ENCODE data around the gene DOK5.

Gene DOK5

GRCh38 chr20:54456423-54456822, 19.0 kb upstream of the DOK5 start:
- ATAC-seq (replicated peaks; ENCODE audit: extremely low read depth, poor library complexity, severe bottlenecking): no peak
- no peak for DNase-seq (ENCODE audit: low spot score in 2 of 2)
- Mint-ChIP-seq H3K9me3 (no peaks in the 10 kb centered on the region), H3K27me3 (no peaks in the 10 kb centered on the region), H3K4me1 (no peaks in the 10 kb centered on the region), H3K36me3 (ENCODE audit: insufficient read depth) (no peaks in the 10 kb centered on the region), H3K27ac (ENCODE audit: low read depth) (no peak overlapping the region), H3K4me3 (no peak overlapping the region)

- H3K27ac Mint-ChIP-seq (ENCODE audit: low read depth): no peak overlapping the region
- ATAC-seq (replicated peaks; ENCODE audit: extremely low read depth, poor library complexity, severe bottlenecking) (no peak), DNase-seq (ENCODE audit: low spot score in 2 of 2) (no peak)
- H3K36me3 Mint-ChIP-seq (ENCODE audit: insufficient read depth): no peaks in the 10 kb centered on the region
- H3K4me1 Mint-ChIP-seq: no peaks in the 10 kb centered on the region
- no peaks in the 10 kb centered on the region for H3K9me3 Mint-ChIP-seq
- H3K27me3 Mint-ChIP-seq: no peaks in the 10 kb centered on the region
- H3K4me3 Mint-ChIP-seq: no peak overlapping the region
These were observed 18.4 kb upstream of the DOK5 start for GRCh38 chr20:54456961-54457360.

- Mint-ChIP-seq H3K9me3 (no peaks in the 10 kb centered on the region), H3K27me3 (no peaks in the 10 kb centered on the region), H3K4me1 (no peaks in the 10 kb centered on the region), H3K36me3 (ENCODE audit: insufficient read depth) (no peaks in the 10 kb centered on the region), H3K4me3 (no peak overlapping the region), H3K27ac (ENCODE audit: low read depth) (no peak overlapping the region)
- no peak for DNase-seq (ENCODE audit: low spot score in 2 of 2)
- no peak for ATAC-seq (replicated peaks; ENCODE audit: extremely low read depth, poor library complexity, severe bottlenecking)
These were observed 17.2 kb upstream of the DOK5 start for GRCh38 chr20:54458219-54458618.

- Mint-ChIP-seq H3K27ac (ENCODE audit: low read depth) (no peak overlapping the region), H3K4me1 (no peaks in the 10 kb centered on the region), H3K4me3 (no peak overlapping the region), H3K36me3 (ENCODE audit: insufficient read depth) (no peaks in the 10 kb centered on the region), H3K9me3 (no peaks in the 10 kb centered on the region), H3K27me3 (no peaks in the 10 kb centered on the region)
- DNase-seq (ENCODE audit: low spot score in 2 of 2): no peak
- no peak for ATAC-seq (replicated peaks; ENCODE audit: extremely low read depth, poor library complexity, severe bottlenecking)
These were observed 16.1 kb upstream of the DOK5 start for GRCh38 chr20:54459279-54459678.

- H3K27ac Mint-ChIP-seq (ENCODE audit: low read depth): no peak overlapping the region
- no peaks in the 10 kb centered on the region for H3K4me1 Mint-ChIP-seq
- DNase-seq (ENCODE audit: low spot score in 2 of 2) (no peak), ATAC-seq (replicated peaks; ENCODE audit: extremely low read depth, poor library complexity, severe bottlenecking) (no peak)
- no peaks in the 10 kb centered on the region for H3K9me3 Mint-ChIP-seq
- no peak overlapping the region for H3K4me3 Mint-ChIP-seq
- H3K36me3 Mint-ChIP-seq (ENCODE audit: insufficient read depth): no peaks in the 10 kb centered on the region
- H3K27me3 Mint-ChIP-seq: no peaks in the 10 kb centered on the region
These were observed 11.4 kb upstream of the DOK5 start for GRCh38 chr20:54464003-54464402.

GRCh38 chr20:54466127-54466526, 9.3 kb upstream of the DOK5 start:
- Mint-ChIP-seq H3K9me3 (peaks cover 1% of the 10 kb centered on the region), H3K36me3 (ENCODE audit: insufficient read depth) (no peaks in the 10 kb centered on the region), H3K4me3 (no peak overlapping the region), H3K27me3 (no peaks in the 10 kb centered on the region), H3K4me1 (no peaks in the 10 kb centered on the region), H3K27ac (ENCODE audit: low read depth) (no peak overlapping the region)
- DNase-seq (ENCODE audit: low spot score in 2 of 2) (no peak), ATAC-seq (replicated peaks; ENCODE audit: extremely low read depth, poor library complexity, severe bottlenecking) (no peak)

GRCh38 chr20:54467622-54468021, 7.8 kb upstream of the DOK5 start:
- no peak for DNase-seq (ENCODE audit: low spot score in 2 of 2)
- Mint-ChIP-seq H3K27me3 (no peaks in the 10 kb centered on the region), H3K36me3 (ENCODE audit: insufficient read depth) (no peaks in the 10 kb centered on the region), H3K4me3 (no peak overlapping the region), H3K27ac (ENCODE audit: low read depth) (no peak overlapping the region), H3K4me1 (no peaks in the 10 kb centered on the region), H3K9me3 (peaks cover 8% of the 10 kb centered on the region)
- ATAC-seq (replicated peaks; ENCODE audit: extremely low read depth, poor library complexity, severe bottlenecking): no peak

GRCh38 chr20:54468082-54468481, 7.3 kb upstream of the DOK5 start:
- peaks cover 8% of the 10 kb centered on the region for H3K9me3 Mint-ChIP-seq
- DNase-seq (ENCODE audit: low spot score in 2 of 2) (no peak), ATAC-seq (replicated peaks; ENCODE audit: extremely low read depth, poor library complexity, severe bottlenecking) (no peak)
- no peak overlapping the region for H3K4me3 Mint-ChIP-seq
- H3K27me3 Mint-ChIP-seq: no peaks in the 10 kb centered on the region
- H3K27ac Mint-ChIP-seq (ENCODE audit: low read depth): no peak overlapping the region
- H3K4me1 Mint-ChIP-seq: no peaks in the 10 kb centered on the region
- no peaks in the 10 kb centered on the region for H3K36me3 Mint-ChIP-seq (ENCODE audit: insufficient read depth)

GRCh38 chr20:54469293-54469692, 6.1 kb upstream of the DOK5 start:
- Mint-ChIP-seq H3K36me3 (ENCODE audit: insufficient read depth) (no peaks in the 10 kb centered on the region), H3K27ac (ENCODE audit: low read depth) (no peak overlapping the region), H3K27me3 (peaks cover 10% of the 10 kb centered on the region), H3K4me1 (no peaks in the 10 kb centered on the region), H3K4me3 (no peak overlapping the region), H3K9me3 (peaks cover 9% of the 10 kb centered on the region)
- ATAC-seq (replicated peaks; ENCODE audit: extremely low read depth, poor library complexity, severe bottlenecking) (no peak), DNase-seq (ENCODE audit: low spot score in 2 of 2) (no peak)

- ATAC-seq (replicated peaks; ENCODE audit: extremely low read depth, poor library complexity, severe bottlenecking) (no peak), DNase-seq (ENCODE audit: low spot score in 2 of 2) (no peak)
- Mint-ChIP-seq H3K4me3 (no peak overlapping the region), H3K36me3 (ENCODE audit: insufficient read depth) (no peaks in the 10 kb centered on the region), H3K9me3 (peaks cover 13% of the 10 kb centered on the region), H3K4me1 (no peaks in the 10 kb centered on the region), H3K27me3 (peaks cover 17% of the 10 kb centered on the region), H3K27ac (ENCODE audit: low read depth) (no peak overlapping the region)
These were observed 5.4 kb upstream of the DOK5 start for GRCh38 chr20:54469952-54470351.

- Mint-ChIP-seq H3K36me3 (ENCODE audit: insufficient read depth) (no peaks in the 10 kb centered on the region), H3K4me1 (no peaks in the 10 kb centered on the region), H3K27me3 (peaks cover 21% of the 10 kb centered on the region), H3K27ac (ENCODE audit: low read depth) (no peak overlapping the region), H3K9me3 (peaks cover 13% of the 10 kb centered on the region), H3K4me3 (no peak overlapping the region)
- no peak for ATAC-seq (replicated peaks; ENCODE audit: extremely low read depth, poor library complexity, severe bottlenecking)
- no peak for DNase-seq (ENCODE audit: low spot score in 2 of 2)
These were observed 4.7 kb upstream of the DOK5 start for GRCh38 chr20:54470697-54471096.

- DNase-seq (ENCODE audit: low spot score in 2 of 2) (no peak), ATAC-seq (replicated peaks; ENCODE audit: extremely low read depth, poor library complexity, severe bottlenecking) (no peak)
- H3K27me3 Mint-ChIP-seq: peaks cover 40% of the 10 kb centered on the region
- H3K36me3 Mint-ChIP-seq (ENCODE audit: insufficient read depth): no peaks in the 10 kb centered on the region
- H3K4me3 Mint-ChIP-seq: no peak overlapping the region
- no peaks in the 10 kb centered on the region for H3K4me1 Mint-ChIP-seq
- H3K27ac Mint-ChIP-seq (ENCODE audit: low read depth): no peak overlapping the region
- H3K9me3 Mint-ChIP-seq: peaks cover 13% of the 10 kb centered on the region
These were observed 2.8 kb upstream of the DOK5 start for GRCh38 chr20:54472607-54473006.

- Mint-ChIP-seq H3K27me3 (peaks cover 44% of the 10 kb centered on the region), H3K4me3 (no peak overlapping the region), H3K4me1 (no peaks in the 10 kb centered on the region), H3K9me3 (peaks cover 13% of the 10 kb centered on the region), H3K36me3 (ENCODE audit: insufficient read depth) (no peaks in the 10 kb centered on the region), H3K27ac (ENCODE audit: low read depth) (no peak overlapping the region)
- DNase-seq (ENCODE audit: low spot score in 2 of 2): no peak
- ATAC-seq (replicated peaks; ENCODE audit: extremely low read depth, poor library complexity, severe bottlenecking): no peak
These were observed 2.1 kb upstream of the DOK5 start for GRCh38 chr20:54473340-54473739.

- Mint-ChIP-seq H3K36me3 (ENCODE audit: insufficient read depth) (no peaks in the 10 kb centered on the region), H3K4me3 (no peak overlapping the region), H3K27ac (ENCODE audit: low read depth) (no peak overlapping the region), H3K27me3 (peaks cover 44% of the 10 kb centered on the region), H3K4me1 (no peaks in the 10 kb centered on the region), H3K9me3 (peaks cover 13% of the 10 kb centered on the region)
- DNase-seq (ENCODE audit: low spot score in 2 of 2) (no peak), ATAC-seq (replicated peaks; ENCODE audit: extremely low read depth, poor library complexity, severe bottlenecking) (no peak)
These were observed 1.3 kb upstream of the DOK5 start for GRCh38 chr20:54474046-54474445.
